ENCODE measurements around the gene PHACTR1.

- TF ChIP-seq EP300 (IDR thresholded peaks at IDR 0.05), result no peak
- TF ChIP-seq CTCF (IDR thresholded peaks at IDR 0.05), result no peak
Observed at GRCh38 chr6:13119549-13119948, 403.0 kb downstream of the PHACTR1 start.
